Measurements from ENCODE around the gene USH2A.
"Not testable (repeated sequence)": the region's sequence is repeated elsewhere in the genome, so short reads cannot be mapped to it uniquely, and the experiment has no call there.

USH2A gene

GRCh38 chr1:216024546-216024945 lies 398.7 kb downstream of the USH2A start:
- Histone ChIP-seq H3K4me3 (ENCODE audit: extremely low read depth, insufficient read depth, low read length, poor library complexity, severe bottlenecking) (no peak overlapping the region), H3K4me1 (ENCODE audit: control insufficient read depth, insufficient read depth, low read length, poor library complexity, severe bottlenecking) (no peaks in the 10 kb centered on the region), H3K36me3 (ENCODE audit: control insufficient read depth, insufficient read depth, low read length) (no peaks in the 10 kb centered on the region), H3K27ac (ENCODE audit: low read depth, low read length, severe bottlenecking) (no peak overlapping the region), H3K9me3 (ENCODE audit: control insufficient read depth, low read length) (no peaks in the 10 kb centered on the region)
- 100% methylated on average over 1 of the region's 2 CpGs; no CpG with 5 or more reads in 1 of the 2 experiments for WGBS, 2 experiments (ENCODE audit: insufficient coverage in 2 of 2)

GRCh38 chr1:216020743-216021345 lies 402.4 kb downstream of the USH2A start:
- Histone ChIP-seq H3K9me3 (ENCODE audit: control insufficient read depth, low read length) (no peaks in the 10 kb centered on the region), H3K4me1 (ENCODE audit: control insufficient read depth, insufficient read depth, low read length, poor library complexity, severe bottlenecking) (no peaks in the 10 kb centered on the region), H3K4me3 (ENCODE audit: extremely low read depth, insufficient read depth, low read length, poor library complexity, severe bottlenecking) (no peak overlapping the region), H3K36me3 (ENCODE audit: control insufficient read depth, insufficient read depth, low read length) (no peaks in the 10 kb centered on the region), H3K27ac (ENCODE audit: low read depth, low read length, severe bottlenecking) (no peak overlapping the region)
- WGBS, 2 experiments (ENCODE audit: insufficient coverage in 2 of 2): 80 to 89% methylated on average over 1 to 3 of the region's 3 CpGs

DNA sequence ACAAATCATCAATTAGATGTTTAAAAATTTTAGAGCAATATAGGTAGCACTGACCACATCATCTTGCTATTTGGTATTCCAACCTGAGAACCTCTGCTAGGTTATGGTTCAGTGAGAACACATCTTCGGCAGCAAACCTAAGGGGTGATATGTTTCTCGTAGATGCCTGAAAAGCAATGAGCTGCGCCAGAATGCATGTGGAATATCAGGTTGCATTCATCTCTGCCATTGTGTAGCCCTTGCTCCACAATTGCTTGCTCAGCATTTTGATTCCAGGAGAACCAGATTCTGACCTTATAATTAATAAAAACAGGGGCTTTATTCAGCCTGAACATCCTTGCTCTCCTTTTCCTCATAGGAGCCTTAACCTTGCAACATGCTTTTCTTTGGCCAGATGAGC lies 408.1 kb downstream of the USH2A start:
- Histone ChIP-seq H3K36me3 (ENCODE audit: control insufficient read depth, insufficient read depth, low read length) (no peaks in the 10 kb centered on the region), H3K4me3 (ENCODE audit: extremely low read depth, insufficient read depth, low read length, poor library complexity, severe bottlenecking) (no peak overlapping the region), H3K4me1 (ENCODE audit: control insufficient read depth, insufficient read depth, low read length, poor library complexity, severe bottlenecking) (no peaks in the 10 kb centered on the region), H3K9me3 (ENCODE audit: control insufficient read depth, low read length) (no peaks in the 10 kb centered on the region), H3K27ac (ENCODE audit: low read depth, low read length, severe bottlenecking) (no peak overlapping the region)
- 92 to 97% methylated on average over 3 of the region's 3 CpGs for WGBS, 2 experiments (ENCODE audit: insufficient coverage in 2 of 2)

- no peak overlapping the region for H3K27ac ChIP-seq (ENCODE audit: low read depth, low read length, severe bottlenecking)
- H3K4me1 ChIP-seq (ENCODE audit: control insufficient read depth, insufficient read depth, low read length, poor library complexity, severe bottlenecking): no peaks in the 10 kb centered on the region
- H3K36me3 ChIP-seq (ENCODE audit: control insufficient read depth, insufficient read depth, low read length): no peaks in the 10 kb centered on the region
- no peaks in the 10 kb centered on the region for H3K9me3 ChIP-seq (ENCODE audit: control insufficient read depth, low read length)
- H3K4me3 ChIP-seq (ENCODE audit: extremely low read depth, insufficient read depth, low read length, poor library complexity, severe bottlenecking): no peak overlapping the region
- WGBS, 2 experiments (ENCODE audit: insufficient coverage in 2 of 2): 39 to 44% methylated on average over 2 of the region's 2 CpGs
These were observed 409.2 kb downstream of the USH2A start for GRCh38 chr1:216014086-216014485.

GRCh38 chr1:216009456-216009855 lies 413.8 kb downstream of the USH2A start:
- not testable (repeated sequence) for H3K4me1 ChIP-seq (ENCODE audit: control insufficient read depth, insufficient read depth, low read length, poor library complexity, severe bottlenecking); H3K27ac ChIP-seq (ENCODE audit: low read depth, low read length, severe bottlenecking); H3K9me3 ChIP-seq (ENCODE audit: control insufficient read depth, low read length); H3K4me3 ChIP-seq (ENCODE audit: extremely low read depth, insufficient read depth, low read length, poor library complexity, severe bottlenecking); H3K36me3 ChIP-seq (ENCODE audit: control insufficient read depth, insufficient read depth, low read length)
- WGBS, 2 experiments (ENCODE audit: insufficient coverage in 2 of 2): 89 to 96% methylated on average over 4 to 5 of the region's 10 CpGs

- no peaks in the 10 kb centered on the region for H3K4me1 ChIP-seq (ENCODE audit: control insufficient read depth, insufficient read depth, low read length, poor library complexity, severe bottlenecking)
- no peak overlapping the region for H3K4me3 ChIP-seq (ENCODE audit: extremely low read depth, insufficient read depth, low read length, poor library complexity, severe bottlenecking)
- H3K36me3 ChIP-seq (ENCODE audit: control insufficient read depth, insufficient read depth, low read length): no peaks in the 10 kb centered on the region
- no peaks in the 10 kb centered on the region for H3K9me3 ChIP-seq (ENCODE audit: control insufficient read depth, low read length)
- whole genome bisulfite sequencing, 2 experiments (ENCODE audit: insufficient coverage in 2 of 2): 93 to 100% methylated on average over 2 of the region's 2 CpGs
- H3K27ac ChIP-seq (ENCODE audit: low read depth, low read length, severe bottlenecking): no peak overlapping the region
These were observed 417.3 kb downstream of the USH2A start for GRCh38 chr1:216005916-216006315.

DNA sequence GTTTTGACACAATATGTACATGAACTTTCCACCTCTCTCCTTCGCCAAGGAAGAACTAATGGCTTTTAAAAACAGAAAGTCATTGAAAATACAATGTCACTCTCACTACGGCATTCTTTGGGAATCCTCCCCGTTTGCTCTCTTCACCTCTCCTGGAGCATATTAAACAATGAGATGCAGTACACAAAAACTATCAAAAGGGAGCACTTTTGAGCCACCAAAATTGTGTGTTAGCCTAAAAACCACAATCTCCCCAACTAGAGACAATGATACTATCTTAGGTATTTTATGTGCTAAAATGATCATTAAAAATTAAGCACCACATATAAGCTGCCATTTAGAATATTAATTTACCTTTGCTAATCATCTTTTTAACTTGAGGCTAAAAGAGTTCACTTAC lies 430.6 kb downstream of the USH2A start:
- Histone ChIP-seq H3K36me3 (ENCODE audit: control insufficient read depth, insufficient read depth, low read length) (no peaks in the 10 kb centered on the region), H3K27ac (ENCODE audit: low read depth, low read length, severe bottlenecking) (no peak overlapping the region), H3K4me3 (ENCODE audit: extremely low read depth, insufficient read depth, low read length, poor library complexity, severe bottlenecking) (no peak overlapping the region), H3K9me3 (ENCODE audit: control insufficient read depth, low read length) (no peaks in the 10 kb centered on the region), H3K4me1 (ENCODE audit: control insufficient read depth, insufficient read depth, low read length, poor library complexity, severe bottlenecking) (no peaks in the 10 kb centered on the region)
- 33 to 61% methylated on average over 1 to 3 of the region's 3 CpGs for WGBS, 2 experiments (ENCODE audit: insufficient coverage in 2 of 2)

DNA sequence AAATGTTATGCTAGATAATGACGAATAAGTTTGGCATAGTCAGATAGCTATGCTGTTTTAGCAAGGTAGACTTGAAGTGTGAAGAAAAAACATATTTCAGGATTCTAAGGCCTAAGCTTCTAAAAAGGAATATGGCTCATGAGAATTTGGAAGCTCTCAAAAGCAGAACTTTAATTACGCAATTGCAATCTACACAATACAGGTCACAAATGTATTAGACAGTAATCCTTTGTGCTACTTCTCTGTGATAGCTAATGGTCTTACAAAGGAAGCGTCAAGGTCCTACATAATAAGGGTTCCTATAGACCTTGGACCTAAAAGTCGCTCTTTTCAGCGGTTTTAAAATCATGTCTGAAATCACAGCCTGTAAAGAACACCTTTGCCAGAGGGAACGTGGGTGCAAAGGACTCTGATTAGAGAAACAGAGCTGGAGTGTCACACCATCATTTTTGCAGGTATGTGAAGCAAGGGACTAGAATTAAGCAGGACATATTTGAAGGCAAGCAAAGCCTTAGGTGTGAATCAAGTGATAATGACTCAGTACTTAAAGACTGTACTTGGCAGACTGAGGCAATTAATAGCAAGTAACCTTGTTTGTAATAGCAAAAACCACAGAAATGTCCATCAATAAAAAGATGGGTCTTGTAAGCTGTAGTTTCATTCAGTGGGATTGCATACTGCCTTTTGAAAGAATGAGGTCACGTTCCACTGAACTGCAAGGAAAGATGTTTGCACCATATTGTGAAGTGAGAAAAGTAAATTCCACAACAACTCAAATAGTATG lies 436.0 kb downstream of the USH2A start:
- WGBS, 2 experiments (ENCODE audit: insufficient coverage in 2 of 2): 85 to 87% methylated on average over 3 to 6 of the region's 7 CpGs
- H3K36me3 ChIP-seq (ENCODE audit: control insufficient read depth, insufficient read depth, low read length): no peaks in the 10 kb centered on the region
- no peak overlapping the region for H3K27ac ChIP-seq (ENCODE audit: low read depth, low read length, severe bottlenecking)
- no peak overlapping the region for H3K4me3 ChIP-seq (ENCODE audit: extremely low read depth, insufficient read depth, low read length, poor library complexity, severe bottlenecking)
- no peaks in the 10 kb centered on the region for H3K4me1 ChIP-seq (ENCODE audit: control insufficient read depth, insufficient read depth, low read length, poor library complexity, severe bottlenecking)
- no peaks in the 10 kb centered on the region for H3K9me3 ChIP-seq (ENCODE audit: control insufficient read depth, low read length)

GRCh38 chr1:215986401-215986800 lies 436.8 kb downstream of the USH2A start:
- no peaks in the 10 kb centered on the region for H3K4me1 ChIP-seq (ENCODE audit: control insufficient read depth, insufficient read depth, low read length, poor library complexity, severe bottlenecking)
- 78 to 80% methylated on average over 1 of the region's 1 CpG for WGBS, 2 experiments (ENCODE audit: insufficient coverage in 2 of 2)
- H3K27ac ChIP-seq (ENCODE audit: low read depth, low read length, severe bottlenecking): no peak overlapping the region
- H3K4me3 ChIP-seq (ENCODE audit: extremely low read depth, insufficient read depth, low read length, poor library complexity, severe bottlenecking): no peak overlapping the region
- H3K36me3 ChIP-seq (ENCODE audit: control insufficient read depth, insufficient read depth, low read length): no peaks in the 10 kb centered on the region
- H3K9me3 ChIP-seq (ENCODE audit: control insufficient read depth, low read length): no peaks in the 10 kb centered on the region

GRCh38 chr1:215983680-215984079 lies 439.6 kb downstream of the USH2A start:
- Histone ChIP-seq H3K27ac (ENCODE audit: low read depth, low read length, severe bottlenecking) (no peak overlapping the region), H3K36me3 (ENCODE audit: control insufficient read depth, insufficient read depth, low read length) (no peaks in the 10 kb centered on the region), H3K4me3 (ENCODE audit: extremely low read depth, insufficient read depth, low read length, poor library complexity, severe bottlenecking) (no peak overlapping the region), H3K9me3 (ENCODE audit: control insufficient read depth, low read length) (no peaks in the 10 kb centered on the region), H3K4me1 (ENCODE audit: control insufficient read depth, insufficient read depth, low read length, poor library complexity, severe bottlenecking) (no peaks in the 10 kb centered on the region)
- WGBS, 2 experiments (ENCODE audit: insufficient coverage in 2 of 2): 77% methylated on average over 2 of the region's 2 CpGs; no CpG with 5 or more reads in 1 of the 2 experiments

DNA sequence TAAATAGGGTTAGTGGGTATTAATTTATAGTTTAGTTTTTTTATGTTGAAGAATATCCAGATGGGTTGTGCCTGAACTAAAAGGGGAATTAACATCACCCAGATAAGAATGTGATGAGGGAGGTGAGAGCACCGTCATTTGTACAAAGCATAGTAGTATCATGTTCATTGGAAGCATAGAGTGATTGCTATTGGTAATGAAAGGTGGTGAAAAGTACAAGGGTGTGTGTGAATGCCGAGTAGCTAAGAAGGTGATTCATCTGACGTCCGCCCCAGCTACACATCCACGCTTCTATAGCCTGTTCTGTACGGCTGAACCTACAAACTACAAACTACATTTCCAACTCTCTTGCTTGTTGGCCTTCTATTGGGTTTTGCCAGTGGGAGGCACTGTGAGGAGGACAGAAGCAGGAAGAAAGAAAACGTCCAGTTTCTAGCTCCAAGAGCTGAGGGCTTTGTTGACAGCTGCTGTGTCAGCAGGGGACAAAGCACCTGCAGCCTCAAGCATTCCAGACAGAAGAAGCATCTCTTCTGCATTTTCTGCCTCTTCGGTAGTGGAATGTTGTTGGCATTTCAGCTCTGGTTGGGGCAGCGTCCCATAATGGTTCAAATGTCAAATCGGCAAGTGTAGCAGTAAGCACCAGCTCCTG lies 451.3 kb downstream of the USH2A start:
- 79 to 82% methylated on average over 5 of the region's 10 CpGs for WGBS, 2 experiments (ENCODE audit: insufficient coverage in 2 of 2)
- no peaks in the 10 kb centered on the region for H3K9me3 ChIP-seq (ENCODE audit: control insufficient read depth, low read length)
- H3K4me1 ChIP-seq (ENCODE audit: control insufficient read depth, insufficient read depth, low read length, poor library complexity, severe bottlenecking): peaks cover 7% of the 10 kb centered on the region
- no peaks in the 10 kb centered on the region for H3K36me3 ChIP-seq (ENCODE audit: control insufficient read depth, insufficient read depth, low read length)
- no peak overlapping the region for H3K4me3 ChIP-seq (ENCODE audit: extremely low read depth, insufficient read depth, low read length, poor library complexity, severe bottlenecking)
- no peak overlapping the region for H3K27ac ChIP-seq (ENCODE audit: low read depth, low read length, severe bottlenecking)
